ENCODE measurements around the gene TLR1. TPM values are rescaled to one million over a fixed set of nuclear protein-coding genes. Genes with fewer than 3 reads are reported as not detected.

The TLR1 gene
- total RNA-seq, 1 experiment from 2014 or later, result 103 TPM

DNA sequence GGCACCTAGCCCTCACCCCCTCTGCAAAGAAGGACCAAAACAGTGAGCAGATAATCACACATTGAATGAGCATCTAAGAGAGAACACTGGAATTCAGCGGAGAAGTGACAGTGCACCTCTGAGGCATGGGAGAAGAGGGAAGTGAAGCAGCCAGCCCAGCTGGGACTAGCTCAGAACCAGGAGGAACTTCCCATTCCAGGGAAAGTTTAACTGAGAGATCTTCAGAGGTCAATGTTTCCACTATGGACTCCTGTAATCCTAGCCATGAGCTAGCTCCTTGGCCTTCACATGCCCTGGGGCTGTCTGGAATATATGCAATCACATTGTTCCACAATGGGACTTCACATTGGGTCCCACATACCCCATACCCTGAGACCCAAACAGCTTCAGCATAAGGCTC, 27.6 kb upstream of the TLR1 start:
- Histone ChIP-seq H4K20me1 (ENCODE audit: insufficient read depth, low read depth, low read length) (no peaks in the 10 kb centered on the region), H3K27ac (ENCODE audit: low read length) (no peak overlapping the region; the same call in 1 of the 2 replicates), H3K36me3 (ENCODE audit: insufficient read depth, low read length) (peaks cover 21% of the 10 kb centered on the region), H3K9ac (ENCODE audit: low read length) (no peak overlapping the region), H3K9me2 (replicated peaks; ENCODE audit: insufficient read depth, low read length) (no peaks in the 10 kb centered on the region), H3K27me3 (ENCODE audit: low read length) (no peaks in the 10 kb centered on the region), H3K4me1 (ENCODE audit: low read length) (peaks cover 29% of the 10 kb centered on the region), H3K9me3 (ENCODE audit: low read length) (peaks cover 19% of the 10 kb centered on the region), H3K79me2 (ENCODE audit: low read length) (peaks cover 79% of the 10 kb centered on the region), H2AFZ (ENCODE audit: low read length) (no peak overlapping the region), H3K4me3 (ENCODE audit: low read length) (no peak overlapping the region), H3K4me2 (ENCODE audit: low read depth, low read length, poor library complexity, severe bottlenecking) (no peak overlapping the region)
- no peak for DNase-seq

DNA sequence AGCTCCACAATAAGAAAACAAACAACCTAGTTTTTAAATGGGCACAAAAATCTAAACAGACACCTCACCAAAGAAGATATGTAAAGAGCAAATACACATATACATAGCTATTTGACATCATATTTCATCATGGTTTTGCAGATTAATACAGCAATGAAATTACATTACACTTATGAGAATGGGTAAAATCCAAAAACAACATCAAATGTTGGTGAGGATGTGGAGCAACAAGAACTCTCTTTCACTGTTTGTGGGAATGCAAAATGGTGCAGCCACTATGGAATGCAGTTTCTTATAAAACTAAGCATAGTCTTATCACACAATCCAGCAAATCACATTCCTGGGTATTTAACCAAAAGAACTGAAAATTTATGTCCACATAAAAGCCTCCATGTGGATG, 27.1 kb upstream of the TLR1 start:
- peaks cover 76% of the 10 kb centered on the region for H3K79me2 ChIP-seq (ENCODE audit: low read length)

DNA sequence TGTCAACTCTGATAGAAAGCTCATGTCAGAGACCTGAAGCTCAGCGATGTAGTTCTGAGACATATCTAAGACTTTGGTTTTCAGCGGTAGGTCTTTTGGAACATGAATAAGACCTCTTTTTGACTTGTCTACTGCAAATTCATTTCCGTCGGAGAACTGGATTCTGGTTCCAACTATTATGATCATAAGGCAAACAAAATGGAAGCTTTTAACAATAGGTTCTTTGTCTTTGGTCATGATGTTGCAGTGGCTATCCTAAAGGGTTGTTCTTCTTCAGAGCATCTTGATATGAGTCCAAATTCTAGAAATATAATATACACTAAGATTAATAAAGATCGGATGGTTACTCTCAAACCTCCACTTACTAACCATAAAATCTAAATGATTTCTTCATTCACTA, 24.6 kb upstream of the TLR1 start:
- Histone ChIP-seq H4K20me1 (ENCODE audit: insufficient read depth, low read depth, low read length) (no peaks in the 10 kb centered on the region), H3K4me3 (ENCODE audit: low read length) (no peak overlapping the region), H3K4me2 (ENCODE audit: low read depth, low read length, poor library complexity, severe bottlenecking) (no peak overlapping the region), H3K9me2 (replicated peaks; ENCODE audit: insufficient read depth, low read length) (no peaks in the 10 kb centered on the region), H3K27me3 (ENCODE audit: low read length) (no peaks in the 10 kb centered on the region), H2AFZ (ENCODE audit: low read length) (no peak overlapping the region), H3K79me2 (ENCODE audit: low read length) (peaks cover 61% of the 10 kb centered on the region), H3K27ac (ENCODE audit: low read length) (peak overlapping the region; percentile 13; the same call in 1 of the 2 replicates), H3K4me1 (ENCODE audit: low read length) (peaks cover 29% of the 10 kb centered on the region), H3K9ac (ENCODE audit: low read length) (no peak overlapping the region), H3K36me3 (ENCODE audit: insufficient read depth, low read length) (peaks cover 10% of the 10 kb centered on the region), H3K9me3 (ENCODE audit: low read length) (no peaks in the 10 kb centered on the region)
- DNase-seq, result no peak

More for the DNA sequence above, 27.1 kb upstream of the TLR1 start:
- Histone ChIP-seq H2AFZ (ENCODE audit: low read length) (no peak overlapping the region), H3K4me2 (ENCODE audit: low read depth, low read length, poor library complexity, severe bottlenecking) (peak overlapping the region; percentile 28), H3K9me3 (ENCODE audit: low read length) (peaks cover 16% of the 10 kb centered on the region; the same call in 1 of the 2 replicates), H3K4me3 (ENCODE audit: low read length) (no peak overlapping the region), H3K9ac (ENCODE audit: low read length) (no peak overlapping the region), H3K36me3 (ENCODE audit: insufficient read depth, low read length) (peaks cover 22% of the 10 kb centered on the region), H3K27ac (ENCODE audit: low read length) (peak overlapping the region; percentile 33), H3K9me2 (replicated peaks; ENCODE audit: insufficient read depth, low read length) (no peaks in the 10 kb centered on the region), H4K20me1 (ENCODE audit: insufficient read depth, low read depth, low read length) (no peaks in the 10 kb centered on the region), H3K27me3 (ENCODE audit: low read length) (no peaks in the 10 kb centered on the region), H3K4me1 (ENCODE audit: low read length) (peaks cover 29% of the 10 kb centered on the region)
- DNase-seq, result no peak

DNA sequence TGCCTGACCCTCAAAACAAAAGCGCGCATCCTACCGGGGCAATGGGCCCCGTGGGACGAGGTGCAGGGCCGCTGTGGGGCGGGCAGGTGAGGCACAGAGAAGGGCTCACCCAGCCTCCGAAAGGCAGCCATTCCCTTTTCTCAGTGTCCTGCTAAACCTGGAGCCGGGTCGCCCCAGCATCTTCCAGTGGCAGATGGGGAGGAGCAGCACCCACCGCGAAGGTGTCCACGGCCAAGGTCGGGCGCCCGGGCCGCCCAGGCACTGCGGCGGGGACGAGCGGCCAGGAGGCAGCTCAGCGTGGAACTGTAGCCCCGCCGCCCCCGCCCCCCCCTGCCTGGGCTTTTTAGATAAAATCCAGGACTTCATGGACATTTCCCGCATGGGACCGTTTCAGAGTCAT, 19.2 kb upstream of the TLR1 start:
- H3K4me3 ChIP-seq (ENCODE audit: low read length), result no peak overlapping the region
- H3K9me2 ChIP-seq (replicated peaks; ENCODE audit: insufficient read depth, low read length), result no peaks in the 10 kb centered on the region
- no peak overlapping the region for H2AFZ ChIP-seq (ENCODE audit: low read length)
- no peaks in the 10 kb centered on the region for H3K9me3 ChIP-seq (ENCODE audit: low read length)
- peaks cover 21% of the 10 kb centered on the region for H3K79me2 ChIP-seq (ENCODE audit: low read length)
- peaks cover 10% of the 10 kb centered on the region for H3K36me3 ChIP-seq (ENCODE audit: insufficient read depth, low read length)
- no peak overlapping the region for H3K27ac ChIP-seq (ENCODE audit: low read length)
- no peak overlapping the region for H3K4me2 ChIP-seq (ENCODE audit: low read depth, low read length, poor library complexity, severe bottlenecking)
- no peaks in the 10 kb centered on the region for H3K27me3 ChIP-seq (ENCODE audit: low read length)
- DNase-seq, result no peak
- peaks cover 21% of the 10 kb centered on the region for H3K4me1 ChIP-seq (ENCODE audit: low read length)
- H3K9ac ChIP-seq (ENCODE audit: low read length), result no peak overlapping the region
- no peaks in the 10 kb centered on the region for H4K20me1 ChIP-seq (ENCODE audit: insufficient read depth, low read depth, low read length)

DNA sequence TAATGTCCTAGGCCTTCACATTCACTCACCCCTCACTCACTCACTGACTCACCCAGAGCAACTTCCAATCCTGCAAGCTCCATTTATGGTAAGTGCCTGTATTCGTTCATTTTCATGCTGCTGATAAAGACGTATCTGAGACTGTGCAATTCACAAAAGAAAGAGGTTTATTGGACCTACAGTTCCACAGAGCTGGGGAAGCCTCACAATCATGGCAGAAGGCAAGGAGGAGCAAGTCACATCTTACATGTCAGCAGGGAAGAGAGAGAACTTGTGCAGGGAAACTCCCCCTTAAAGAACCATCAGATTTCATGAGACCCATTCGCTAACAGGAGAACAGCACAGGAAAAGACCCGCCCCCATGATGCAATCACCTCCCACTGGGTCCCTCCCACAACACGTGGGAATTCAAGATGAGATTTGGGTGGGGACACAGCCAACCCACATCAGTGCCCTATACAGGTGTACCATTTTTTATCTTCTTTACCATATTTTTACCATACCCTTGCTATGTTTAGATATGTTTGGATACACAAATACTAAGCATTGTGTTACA, 18.2 kb upstream of the TLR1 start:
- peaks cover 7% of the 10 kb centered on the region; the same call in 1 of the 2 replicates for H3K36me3 ChIP-seq (ENCODE audit: insufficient read depth, low read length)
- H3K4me3 ChIP-seq (ENCODE audit: low read length), result no peak overlapping the region
- H3K4me1 ChIP-seq (ENCODE audit: low read length), result peaks cover 30% of the 10 kb centered on the region
- no peaks in the 10 kb centered on the region for H3K9me2 ChIP-seq (replicated peaks; ENCODE audit: insufficient read depth, low read length)
- H3K27me3 ChIP-seq (ENCODE audit: low read length), result no peaks in the 10 kb centered on the region
- H4K20me1 ChIP-seq (ENCODE audit: insufficient read depth, low read depth, low read length), result no peaks in the 10 kb centered on the region
- H2AFZ ChIP-seq (ENCODE audit: low read length), result no peak overlapping the region
- DNase-seq, result no peak
- no peak overlapping the region for H3K4me2 ChIP-seq (ENCODE audit: low read depth, low read length, poor library complexity, severe bottlenecking)
- no peak overlapping the region for H3K9ac ChIP-seq (ENCODE audit: low read length)
- peaks cover 13% of the 10 kb centered on the region for H3K79me2 ChIP-seq (ENCODE audit: low read length)
- H3K27ac ChIP-seq (ENCODE audit: low read length), result no peak overlapping the region
- H3K9me3 ChIP-seq (ENCODE audit: low read length), result no peaks in the 10 kb centered on the region

DNA sequence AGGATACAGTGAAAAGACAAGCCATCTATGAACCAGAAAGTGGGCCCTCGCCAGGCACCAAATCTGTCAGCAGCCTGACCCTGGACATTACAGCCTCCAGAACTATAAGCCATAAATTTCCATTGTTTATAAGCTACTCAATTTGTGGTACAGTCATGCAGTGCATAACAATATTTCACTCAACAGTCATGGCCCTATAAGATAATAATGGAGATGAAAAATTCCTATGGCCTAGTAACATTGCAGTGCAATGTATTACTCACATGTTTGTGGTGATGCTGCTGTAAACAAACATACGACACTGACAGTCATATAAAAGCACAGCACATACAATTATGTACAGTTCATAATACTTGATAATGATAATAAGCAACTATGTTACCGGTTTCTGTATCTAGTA, 17.1 kb upstream of the TLR1 start:
- Histone ChIP-seq H3K4me1 (ENCODE audit: low read length) (peaks cover 38% of the 10 kb centered on the region), H3K4me2 (ENCODE audit: low read depth, low read length, poor library complexity, severe bottlenecking) (no peak overlapping the region), H3K9me2 (replicated peaks; ENCODE audit: insufficient read depth, low read length) (no peaks in the 10 kb centered on the region), H3K36me3 (ENCODE audit: insufficient read depth, low read length) (peaks cover 7% of the 10 kb centered on the region; the same call in 1 of the 2 replicates), H3K4me3 (ENCODE audit: low read length) (no peak overlapping the region), H3K27me3 (ENCODE audit: low read length) (no peaks in the 10 kb centered on the region), H3K9ac (ENCODE audit: low read length) (no peak overlapping the region), H3K79me2 (ENCODE audit: low read length) (peaks cover 9% of the 10 kb centered on the region), H4K20me1 (ENCODE audit: insufficient read depth, low read depth, low read length) (no peaks in the 10 kb centered on the region), H3K9me3 (ENCODE audit: low read length) (no peaks in the 10 kb centered on the region), H3K27ac (ENCODE audit: low read length) (no peak overlapping the region), H2AFZ (ENCODE audit: low read length) (no peak overlapping the region)
- DNase-seq, result no peak

DNA sequence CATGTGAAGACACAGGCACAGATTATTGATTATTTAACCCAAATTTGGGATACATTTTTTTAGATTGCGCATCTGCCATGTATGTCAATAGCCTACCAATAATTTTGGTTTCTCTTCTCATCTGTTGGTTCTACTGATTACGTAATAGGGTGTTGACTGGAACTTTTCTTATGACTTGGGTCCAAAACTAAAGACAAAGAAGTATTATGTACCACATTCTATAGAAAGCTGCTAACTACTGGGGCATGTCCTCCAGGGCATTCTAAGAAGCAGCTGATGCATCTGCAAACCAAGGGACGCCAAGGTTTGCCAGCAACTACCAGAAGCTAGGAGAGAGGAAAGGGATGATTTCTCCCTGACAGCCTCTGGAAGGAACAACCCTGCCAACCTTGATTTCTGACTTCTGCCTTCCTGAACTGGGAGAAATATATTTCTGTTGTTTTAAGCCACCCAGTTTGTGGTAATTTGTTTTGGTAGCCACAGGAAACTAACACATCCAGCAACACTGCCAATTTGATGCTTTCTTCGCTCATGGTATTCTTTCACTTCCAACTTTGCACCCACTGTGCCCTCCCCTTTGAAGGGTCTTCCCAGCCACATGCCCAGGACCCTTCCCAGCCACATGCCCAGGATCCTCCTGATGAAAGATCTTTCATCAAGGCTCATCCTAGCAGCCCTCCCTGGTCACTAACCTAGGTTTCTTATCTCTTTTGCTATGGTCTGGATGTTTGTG, 15.9 kb upstream of the TLR1 start:
- H3K9me3 ChIP-seq (ENCODE audit: low read length), result no peaks in the 10 kb centered on the region
- no peaks in the 10 kb centered on the region; the same call in 1 of the 2 replicates for H3K36me3 ChIP-seq (ENCODE audit: insufficient read depth, low read length)
- H3K9me2 ChIP-seq (replicated peaks; ENCODE audit: insufficient read depth, low read length), result no peaks in the 10 kb centered on the region
- H3K9ac ChIP-seq (ENCODE audit: low read length), result no peak overlapping the region
- no peak overlapping the region for H2AFZ ChIP-seq (ENCODE audit: low read length)
- peaks cover 50% of the 10 kb centered on the region for H3K4me1 ChIP-seq (ENCODE audit: low read length)
- H3K27me3 ChIP-seq (ENCODE audit: low read length), result no peaks in the 10 kb centered on the region
- H3K79me2 ChIP-seq (ENCODE audit: low read length), result no peaks in the 10 kb centered on the region
- H3K27ac ChIP-seq (ENCODE audit: low read length), result peak overlapping the region; percentile 71; the same call in 1 of the 2 replicates
- no peaks in the 10 kb centered on the region for H4K20me1 ChIP-seq (ENCODE audit: insufficient read depth, low read depth, low read length)
- H3K4me2 ChIP-seq (ENCODE audit: low read depth, low read length, poor library complexity, severe bottlenecking), result no peak overlapping the region
- H3K4me3 ChIP-seq (ENCODE audit: low read length), result no peak overlapping the region
- DNase-seq, result no peak

DNA sequence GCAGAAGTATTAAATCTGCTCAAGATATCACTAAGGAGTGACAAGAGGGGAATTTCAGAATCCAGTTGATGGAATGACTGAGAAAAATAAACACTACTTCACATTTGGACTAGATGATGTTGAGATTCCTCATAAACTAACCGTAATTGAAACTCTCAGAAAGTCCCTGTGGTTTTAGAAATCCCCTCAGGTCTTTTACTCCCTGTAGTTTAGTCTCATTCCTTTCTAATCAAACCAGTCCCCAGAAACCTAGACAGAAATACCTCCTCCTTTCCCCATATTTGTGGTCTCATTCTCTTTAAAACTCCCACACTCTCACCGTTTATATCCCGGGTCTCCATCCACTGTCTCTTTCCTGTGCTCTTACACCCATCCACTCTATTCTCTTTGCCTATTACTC, 15.0 kb upstream of the TLR1 start:
- no peak overlapping the region for H2AFZ ChIP-seq (ENCODE audit: low read length)
- H3K79me2 ChIP-seq (ENCODE audit: low read length), result peaks cover 6% of the 10 kb centered on the region; the same call in 1 of the 2 replicates
- no peaks in the 10 kb centered on the region for H3K27me3 ChIP-seq (ENCODE audit: low read length)
- no peak for DNase-seq
- no peak overlapping the region for H3K9ac ChIP-seq (ENCODE audit: low read length)
- no peak overlapping the region for H3K4me2 ChIP-seq (ENCODE audit: low read depth, low read length, poor library complexity, severe bottlenecking)
- no peak overlapping the region for H3K4me3 ChIP-seq (ENCODE audit: low read length)
- H3K9me3 ChIP-seq (ENCODE audit: low read length), result peaks cover 7% of the 10 kb centered on the region; the same call in 1 of the 2 replicates
- H3K9me2 ChIP-seq (replicated peaks; ENCODE audit: insufficient read depth, low read length), result no peaks in the 10 kb centered on the region
- H3K27ac ChIP-seq (ENCODE audit: low read length), result peak overlapping the region; percentile 71
- peaks cover 57% of the 10 kb centered on the region for H3K4me1 ChIP-seq (ENCODE audit: low read length)
- no peaks in the 10 kb centered on the region for H4K20me1 ChIP-seq (ENCODE audit: insufficient read depth, low read depth, low read length)
- H3K36me3 ChIP-seq (ENCODE audit: insufficient read depth, low read length), result peaks cover 6% of the 10 kb centered on the region; the same call in 1 of the 2 replicates

Data from Karpas-422 (cell line).